T-helper 1 cell treated with Interleukin-12 subunit alpha and Interleukin-12 subunit beta and Interleukin-4 antibody, amounts not matched to agents 30 ng/mL and 1 ng/mL, for 36 hours (primary cell): ENCODE data around the gene EDN2. TPM values are rescaled to one million over a fixed set of nuclear protein-coding genes. Genes with fewer than 3 reads are reported as not detected.

ENCODE experiments used
- intact Hi-C: fragments of 100-400 bp; cut with micrococcal nuclease; formaldehyde crosslinking; loops from one replicate; pipeline ENCODE4 v1.15.1; 2024
- total RNA-seq: library from RNA; stranded (reverse); gene quantifications from 2 replicates; pipeline ENCODE4 v1.2.3, GENCODE V29; 2022

The EDN2 gene
- total RNA-seq, 1 donor from 2014 or later, result not detected

GRCh38 chr1:41485605-41486004 is 1.1 kb upstream of the EDN2 start:
- intact Hi-C loops, result no loop called here

GRCh38 chr1:41483960-41484401 is 502 bp downstream of the EDN2 start:
- intact Hi-C loops, result no loop called here

- intact Hi-C loops, result no loop called here
These were observed 1.3 kb downstream of the EDN2 start for GRCh38 chr1:41483001-41483850.

GRCh38 chr1:41482001-41482765 is 2.3 kb downstream of the EDN2 start:
- intact Hi-C loops, result no loop called here

GRCh38 chr1:41481109-41481775 is 3.2 kb downstream of the EDN2 start:
- intact Hi-C loops, result no loop called here

GRCh38 chr1:41480204-41481108 is 4.0 kb downstream of the EDN2 start:
- intact Hi-C loops, result no loop called here

GRCh38 chr1:41479808-41480160 is 4.7 kb downstream of the EDN2 start:
- intact Hi-C loops, result no loop called here

GRCh38 chr1:41479000-41479807 is 5.3 kb downstream of the EDN2 start:
- intact Hi-C loops, result no loop called here

GRCh38 chr1:41478118-41478748 is 6.2 kb downstream of the EDN2 start:
- intact Hi-C loops, result no loop called here

GRCh38 chr1:41476807-41477361 is 7.6 kb downstream of the EDN2 start:
- intact Hi-C loops, result no loop called here

- intact Hi-C loops, result no loop called here
These were observed 8.5 kb downstream of the EDN2 start for GRCh38 chr1:41475859-41476567.

GRCh38 chr1:41475346-41475745 is 9.1 kb downstream of the EDN2 start:
- intact Hi-C loops, result no loop called here

GRCh38 chr1:41474490-41475271 is 9.8 kb downstream of the EDN2 start:
- intact Hi-C loops, result no loop called here

- intact Hi-C loops, result no loop called here
These were observed 10.6 kb downstream of the EDN2 start for GRCh38 chr1:41473738-41474362.

GRCh38 chr1:41471658-41472057 is 12.8 kb downstream of the EDN2 start:
- intact Hi-C loops, result no loop called here

- intact Hi-C loops, result no loop called here
These were observed 14.8 kb downstream of the EDN2 start for GRCh38 chr1:41469706-41470105.

- intact Hi-C loops, result no loop called here
These were observed 16.2 kb downstream of the EDN2 start for GRCh38 chr1:41468122-41468762.
